GM21717 (cell line): ENCODE data around the gene GPS1.

Experiments
- ATAC-seq: cut with Tn5 transposase; IDR thresholded peaks from one replicate; pipeline ENCODE4 v1.9.1; 2021; ENCODE audit warnings: mild to moderate bottlenecking, moderate library complexity; ENCODE audit not compliant: unreplicated experiment

The GPS1 gene

GRCh38 chr17:82076018-82076784, 24.5 kb downstream of the GPS1 start:
- no peak for ATAC-seq

GRCh38 chr17:82076785-82077591, 25.3 kb downstream of the GPS1 start:
- no peak for ATAC-seq

GRCh38 chr17:82077617-82078358, 26.1 kb downstream of the GPS1 start:
- no peak for ATAC-seq

GRCh38 chr17:82078433-82078832, 26.7 kb downstream of the GPS1 start:
- no peak for ATAC-seq

- ATAC-seq: no peak
Observed at GRCh38 chr17:82079001-82079677, 27.4 kb downstream of the GPS1 start.

- ATAC-seq: no peak
Observed at GRCh38 chr17:82080048-82080788, 28.5 kb downstream of the GPS1 start.

GRCh38 chr17:82080789-82081464, 29.2 kb downstream of the GPS1 start:
- ATAC-seq: no peak

GRCh38 chr17:82081546-82081945, 29.8 kb downstream of the GPS1 start:
- no peak for ATAC-seq

GRCh38 chr17:82081966-82082365, 30.3 kb downstream of the GPS1 start:
- ATAC-seq: no peak

- ATAC-seq: no peak
Observed at GRCh38 chr17:82082456-82082855, 30.8 kb downstream of the GPS1 start.

GRCh38 chr17:82083009-82083408, 31.3 kb downstream of the GPS1 start:
- ATAC-seq: no peak

GRCh38 chr17:82083533-82084359, 32.0 kb downstream of the GPS1 start:
- no peak for ATAC-seq

GRCh38 chr17:82084373-82085030, 32.8 kb downstream of the GPS1 start:
- no peak for ATAC-seq

- no peak for ATAC-seq
Observed at GRCh38 chr17:82085031-82085861, 33.5 kb downstream of the GPS1 start.

- ATAC-seq: no peak
Observed at GRCh38 chr17:82085931-82086764, 34.5 kb downstream of the GPS1 start.
